Right hindlimb (tissue), 1 donor: ENCODE measurements around the gene SLC27A5.
A peak's percentile ranks its signal among the peaks of the same experiment; 100 is the strongest.
"Not testable (repeated sequence)": the region's sequence is repeated elsewhere in the genome, so short reads cannot be mapped to it uniquely, and the experiment has no call there.

ENCODE experiments used
- DNase-seq: peaks from one replicate; pipeline ENCODE4 v3.0.0-alpha.2; 2018

Gene SLC27A5

GRCh38 chr19:58519355-58520256 lies 7.8 kb upstream of the SLC27A5 start, which contains the start of gene ZBTB45:
ZBTB45 (minus strand) TSS chr19:58519810; CDS start chr19:58517673, 2,137 bp downstream.
- DNase-seq, result peak; percentile 97

GRCh38 chr19:58519087-58519354 lies 7.2 kb upstream of the SLC27A5 start:
- DNase-seq, result peak; percentile 83

GRCh38 chr19:58518256-58519086 lies 6.7 kb upstream of the SLC27A5 start:
- no peak for DNase-seq

GRCh38 chr19:58516964-58517833 lies 5.4 kb upstream of the SLC27A5 start:
- DNase-seq, result no peak

GRCh38 chr19:58516246-58516836 lies 4.5 kb upstream of the SLC27A5 start:
- no peak for DNase-seq

GRCh38 chr19:58515259-58515658 lies 3.5 kb upstream of the SLC27A5 start:
- DNase-seq, result no peak

GRCh38 chr19:58514564-58515022 lies 2.8 kb upstream of the SLC27A5 start:
- no peak for DNase-seq

- peak; percentile 90 for DNase-seq
Observed at GRCh38 chr19:58513694-58514563, 2.1 kb upstream of the SLC27A5 start.

GRCh38 chr19:58513213-58513693 lies 1.5 kb upstream of the SLC27A5 start:
- DNase-seq, result no peak

GRCh38 chr19:58510084-58510862 lies 1.5 kb downstream of the SLC27A5 start:
- no peak for DNase-seq

- DNase-seq, result no peak
Observed at GRCh38 chr19:58509731-58510083, 2.1 kb downstream of the SLC27A5 start.

- not testable (repeated sequence) for DNase-seq
Observed at GRCh38 chr19:58507602-58508223, 4.1 kb downstream of the SLC27A5 start.

- DNase-seq, result no peak
Observed at GRCh38 chr19:58500242-58500641, 11.6 kb downstream of the SLC27A5 start.

- peak; percentile 98 for DNase-seq
Observed at GRCh38 chr19:58499021-58499927, 12.5 kb downstream of the SLC27A5 start.

- DNase-seq, result no peak
Observed at GRCh38 chr19:58498316-58499020, 13.3 kb downstream of the SLC27A5 start.

- no peak for DNase-seq
Observed at GRCh38 chr19:58497634-58498170, 14.1 kb downstream of the SLC27A5 start.

- DNase-seq, result no peak
Observed at GRCh38 chr19:58492265-58492664, 19.5 kb downstream of the SLC27A5 start.

- no peak for DNase-seq
Observed at GRCh38 chr19:58491393-58491792, 20.4 kb downstream of the SLC27A5 start.
